ENCODE measurements around the gene SLC22A23. TPM values are rescaled to one million over a fixed set of nuclear protein-coding genes. Genes with fewer than 3 reads are reported as not detected.

Gene SLC22A23
- total and polyA plus RNA-seq, 5 donors: 2.3 to 6.4 (median 3.2) TPM

DNA sequence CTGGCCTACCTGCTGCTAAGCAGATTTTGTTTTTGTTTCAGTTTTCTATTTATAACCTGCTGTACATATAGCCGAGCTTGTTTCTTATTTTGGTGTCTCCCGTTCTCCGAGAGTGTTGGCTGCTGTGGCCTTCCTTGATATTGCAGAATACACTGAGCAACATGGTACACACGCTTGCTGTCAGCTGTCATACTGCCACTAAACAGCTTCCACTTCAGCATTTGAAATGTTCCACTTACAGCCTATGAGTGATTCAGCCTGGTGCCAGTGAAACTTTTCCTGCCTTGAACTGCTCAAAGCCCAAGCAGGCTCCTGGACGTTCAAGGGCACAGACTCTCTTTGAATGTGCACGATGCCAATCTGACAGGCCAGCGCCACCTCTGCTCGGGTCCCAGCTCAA is 111.0 kb downstream of the SLC22A23 start:
- WGBS: 61% methylated on average over 8 of the region's 8 CpGs
- no peaks in the 10 kb centered on the region for H3K27me3 ChIP-seq (ENCODE audit: control insufficient read depth, insufficient read depth)
- ATAC-seq (peak; percentile 69 to 76), DNase-seq (no peak)
- intact Hi-C loops (cut with DNase I): no loop called here
- no peaks in the 10 kb centered on the region for H3K9me3 ChIP-seq (ENCODE audit: control insufficient read depth, low read length)
- H3K27ac ChIP-seq (ENCODE audit: low read length): peak overlapping the region; percentile 5
- peaks cover 4% of the 10 kb centered on the region for H3K4me1 ChIP-seq (ENCODE audit: control insufficient read depth, insufficient read depth, low read length)
- H3K4me3 ChIP-seq (ENCODE audit: low read length): no peak overlapping the region

GRCh38 chr6:3343089-3343883 is 113.6 kb downstream of the SLC22A23 start:
- Histone ChIP-seq H3K27me3 (ENCODE audit: control insufficient read depth, insufficient read depth) (no peaks in the 10 kb centered on the region), H3K27ac (ENCODE audit: low read length) (no peak overlapping the region), H3K4me1 (ENCODE audit: control insufficient read depth, insufficient read depth, low read length) (peaks cover 6% of the 10 kb centered on the region), H3K4me3 (ENCODE audit: low read length) (no peak overlapping the region), H3K9me3 (ENCODE audit: control insufficient read depth, low read length) (no peaks in the 10 kb centered on the region)
- intact Hi-C loops (cut with DNase I): no loop called here
- no peak for DNase-seq
- no peak for ATAC-seq
- WGBS: 87% methylated on average over 14 of the region's 14 CpGs

DNA sequence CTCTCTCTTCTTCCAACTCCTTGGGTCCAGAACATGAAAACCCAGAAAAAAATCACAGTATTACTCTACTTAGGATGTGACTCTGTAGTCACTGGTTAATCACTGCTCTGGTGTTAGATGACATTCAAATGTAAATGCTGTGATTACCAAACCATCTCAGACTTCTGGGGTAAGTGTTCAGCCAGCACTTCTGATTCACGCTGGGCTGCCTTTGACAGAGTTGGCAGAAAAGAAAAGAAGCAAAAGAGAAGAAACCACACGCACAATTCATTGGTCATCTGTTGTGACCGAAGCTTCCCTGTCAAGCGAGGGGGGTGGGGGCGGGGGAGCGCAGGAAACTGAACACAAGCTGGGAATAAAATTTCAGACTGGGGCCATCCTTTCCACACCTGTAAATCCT is 115.4 kb downstream of the SLC22A23 start:
- Histone ChIP-seq H3K27ac (ENCODE audit: low read length) (peak overlapping the region; percentile 30), H3K4me3 (ENCODE audit: low read length) (no peak overlapping the region), H3K27me3 (ENCODE audit: control insufficient read depth, insufficient read depth) (no peaks in the 10 kb centered on the region), H3K9me3 (ENCODE audit: control insufficient read depth, low read length) (no peaks in the 10 kb centered on the region), H3K4me1 (ENCODE audit: control insufficient read depth, insufficient read depth, low read length) (peaks cover 6% of the 10 kb centered on the region)
- WGBS: 58% methylated on average over 6 of the region's 6 CpGs
- ATAC-seq (peak; percentile 36 to 87), DNase-seq (peak in 1 of 3 donors; percentile 57)
- intact Hi-C loops (cut with DNase I): no loop called here

DNA sequence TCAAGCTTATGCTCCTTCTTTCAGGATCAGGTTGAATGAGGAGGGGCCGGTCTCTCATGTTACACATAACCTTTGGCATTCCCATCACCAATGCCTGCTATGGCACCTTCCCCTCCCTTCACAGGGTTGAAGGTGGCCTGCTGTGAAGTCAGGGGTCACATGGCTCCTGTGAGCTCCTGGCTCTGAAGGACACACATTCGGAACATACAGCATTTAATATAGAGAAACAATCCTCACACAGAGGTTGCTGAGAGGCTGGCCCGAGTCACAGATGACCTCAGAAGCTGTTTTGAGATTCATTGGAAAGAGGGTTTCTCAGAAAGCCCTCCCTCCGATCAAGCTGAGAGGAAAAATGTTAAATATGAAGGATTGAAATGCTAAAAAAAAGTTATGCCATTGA is 116.0 kb downstream of the SLC22A23 start:
- WGBS: 75% methylated on average over 4 of the region's 4 CpGs
- no peak for ATAC-seq

DNA sequence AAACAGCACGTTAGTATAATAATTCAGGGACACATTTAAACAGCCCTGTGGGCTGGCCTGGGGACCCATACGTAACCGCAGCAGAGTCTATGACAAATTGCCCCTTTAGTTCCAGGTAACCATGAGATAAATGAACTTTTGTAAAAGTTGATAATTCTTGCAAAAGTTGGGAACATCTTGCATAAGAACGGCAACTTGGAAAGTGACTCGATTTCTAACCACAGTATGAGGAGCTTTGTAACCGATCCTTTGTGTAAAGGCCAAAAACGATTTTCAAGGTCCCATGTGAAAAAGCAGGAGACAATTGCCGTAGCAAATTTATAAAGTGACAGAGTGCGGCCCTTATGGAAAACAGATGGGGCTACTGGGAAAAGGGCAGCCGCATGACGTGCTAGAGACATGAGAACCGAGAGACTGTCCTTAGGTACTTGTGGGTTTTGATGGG is 116.5 kb downstream of the SLC22A23 start:
- Histone ChIP-seq H3K27me3 (ENCODE audit: control insufficient read depth, insufficient read depth) (no peaks in the 10 kb centered on the region), H3K4me1 (ENCODE audit: control insufficient read depth, insufficient read depth, low read length) (peaks cover 3% of the 10 kb centered on the region), H3K27ac (ENCODE audit: low read length) (no peak overlapping the region), H3K4me3 (ENCODE audit: low read length) (no peak overlapping the region), H3K9me3 (ENCODE audit: control insufficient read depth, low read length) (no peaks in the 10 kb centered on the region)
- DNase-seq: no peak
- intact Hi-C loops (cut with DNase I): no loop called here
- 90% methylated on average over 12 of the region's 12 CpGs for WGBS
- ATAC-seq: no peak

More for the DNA sequence above, 116.0 kb downstream of the SLC22A23 start:
- H3K9me3 ChIP-seq (ENCODE audit: control insufficient read depth, low read length): no peaks in the 10 kb centered on the region
- DNase-seq: no peak
- intact Hi-C loops (cut with DNase I): no loop called here
- no peaks in the 10 kb centered on the region for H3K27me3 ChIP-seq (ENCODE audit: control insufficient read depth, insufficient read depth)
- peaks cover 3% of the 10 kb centered on the region for H3K4me1 ChIP-seq (ENCODE audit: control insufficient read depth, insufficient read depth, low read length)
- H3K27ac ChIP-seq (ENCODE audit: low read length): peak overlapping the region; percentile 53
- H3K4me3 ChIP-seq (ENCODE audit: low read length): no peak overlapping the region

DNA sequence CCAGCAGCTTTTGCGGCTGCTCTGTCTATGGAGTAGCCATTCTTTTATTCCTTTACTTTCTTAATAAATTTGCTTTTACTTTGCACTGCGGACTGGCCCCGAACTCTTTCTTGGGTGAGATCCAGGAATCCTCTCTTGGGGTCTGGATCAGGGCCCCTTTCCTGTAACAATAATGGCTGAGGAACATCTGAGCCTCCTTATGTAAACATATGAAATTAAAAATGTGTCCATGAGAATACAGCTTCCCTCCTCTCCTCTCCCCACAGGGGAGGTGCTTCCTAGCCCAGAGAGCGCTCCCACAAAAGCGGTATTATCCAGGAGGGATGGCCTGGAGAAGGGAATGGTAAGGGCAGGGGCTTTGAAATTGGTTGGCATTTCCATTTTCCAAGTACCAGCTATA is 117.0 kb downstream of the SLC22A23 start:
- no peak for DNase-seq
- Histone ChIP-seq H3K9me3 (ENCODE audit: control insufficient read depth, low read length) (no peaks in the 10 kb centered on the region), H3K4me3 (ENCODE audit: low read length) (no peak overlapping the region), H3K27ac (ENCODE audit: low read length) (no peak overlapping the region), H3K4me1 (ENCODE audit: control insufficient read depth, insufficient read depth, low read length) (peaks cover 3% of the 10 kb centered on the region), H3K27me3 (ENCODE audit: control insufficient read depth, insufficient read depth) (no peaks in the 10 kb centered on the region)
- 92% methylated on average over 5 of the region's 5 CpGs for WGBS
- no peak for ATAC-seq
- intact Hi-C loops (cut with DNase I): no loop called here

DNA sequence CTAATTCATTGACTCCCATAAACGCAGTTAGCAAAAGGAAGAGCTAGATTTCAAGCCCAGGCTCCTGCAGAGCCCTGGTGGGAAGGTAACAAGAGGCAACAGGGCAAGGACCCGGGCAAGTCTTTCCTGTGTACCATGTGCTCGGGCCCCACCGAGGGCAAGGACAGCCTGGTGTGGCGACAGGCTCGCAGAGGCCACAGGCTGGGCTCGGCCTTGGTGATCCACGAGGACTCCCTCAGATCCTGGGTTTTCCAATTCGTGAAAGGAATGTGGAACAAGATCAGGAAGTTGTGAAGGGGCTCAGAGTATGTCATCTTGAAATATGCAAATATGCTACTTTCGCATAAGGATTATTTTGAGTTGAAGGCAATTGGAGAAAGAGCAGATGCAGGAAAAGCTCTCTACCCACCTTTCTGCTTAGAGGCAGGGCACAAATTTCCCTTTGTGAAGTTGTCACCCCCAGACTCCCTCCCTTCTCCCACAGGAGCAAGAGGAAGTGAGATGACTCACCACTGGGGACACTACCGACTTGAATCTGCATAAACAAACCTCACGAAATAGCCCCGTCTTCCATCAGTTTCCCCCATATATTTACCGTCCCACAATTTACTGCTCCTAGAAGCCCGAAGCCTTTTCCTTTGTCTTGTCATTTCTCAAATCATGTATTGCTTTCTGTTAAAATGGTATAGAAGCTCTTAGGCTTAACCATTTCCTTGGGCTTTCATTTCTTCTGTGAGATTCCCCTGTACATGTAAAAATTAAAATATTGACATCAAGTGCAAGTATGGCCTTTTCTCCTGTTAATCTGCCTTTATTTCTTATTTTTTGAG is 119.1 kb downstream of the SLC22A23 start:
- H3K4me3 ChIP-seq (ENCODE audit: low read length): no peak overlapping the region
- WGBS: 71% methylated on average over 15 of the region's 15 CpGs
- H3K27ac ChIP-seq (ENCODE audit: low read length): no peak overlapping the region
- no peaks in the 10 kb centered on the region for H3K27me3 ChIP-seq (ENCODE audit: control insufficient read depth, insufficient read depth)
- intact Hi-C loops (cut with DNase I): no loop called here
- DNase-seq (no peak), ATAC-seq (no peak)
- peaks cover 6% of the 10 kb centered on the region for H3K4me1 ChIP-seq (ENCODE audit: control insufficient read depth, insufficient read depth, low read length)
- H3K9me3 ChIP-seq (ENCODE audit: control insufficient read depth, low read length): no peaks in the 10 kb centered on the region

DNA sequence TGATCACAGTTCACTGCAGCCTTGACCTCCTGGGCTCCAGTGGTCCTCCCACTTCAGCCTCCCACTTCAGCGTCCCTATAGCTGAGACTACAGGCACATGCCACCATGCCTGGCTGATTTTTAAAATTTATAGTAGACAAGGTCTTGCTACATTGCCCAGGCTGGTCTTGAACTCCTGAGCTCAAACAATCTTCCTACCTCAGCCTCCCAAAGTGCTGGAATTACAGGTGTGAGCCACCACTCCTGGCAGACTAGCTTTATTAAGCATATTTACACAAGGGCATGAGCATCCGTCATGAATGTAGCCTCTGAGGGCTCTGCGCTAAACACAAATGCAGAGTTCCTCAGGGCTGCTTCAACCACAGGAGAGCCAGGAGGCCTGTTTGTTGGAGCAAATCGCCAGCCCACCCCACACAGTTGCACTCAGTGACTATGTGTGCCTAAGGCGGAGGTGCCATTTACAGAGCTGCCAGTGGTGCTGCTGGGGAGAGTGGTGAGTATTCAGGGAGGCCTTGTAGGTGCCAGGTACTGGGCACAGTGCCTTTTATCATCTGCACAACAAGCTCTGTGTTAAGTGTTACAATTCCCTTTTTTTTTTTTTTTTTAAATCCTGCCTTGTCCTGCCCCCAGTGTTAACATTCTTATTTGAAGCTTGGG is 119.9 kb downstream of the SLC22A23 start:
- Histone ChIP-seq H3K27me3 (ENCODE audit: control insufficient read depth, insufficient read depth) (no peaks in the 10 kb centered on the region), H3K27ac (ENCODE audit: low read length) (no peak overlapping the region), H3K4me1 (ENCODE audit: control insufficient read depth, insufficient read depth, low read length) (peaks cover 6% of the 10 kb centered on the region), H3K4me3 (ENCODE audit: low read length) (no peak overlapping the region), H3K9me3 (ENCODE audit: control insufficient read depth, low read length) (no peaks in the 10 kb centered on the region)
- no peak for ATAC-seq
- DNase-seq: no peak
- whole genome bisulfite sequencing: 86% methylated on average over 5 of the region's 5 CpGs
- intact Hi-C loops (cut with DNase I): no loop called here

DNA sequence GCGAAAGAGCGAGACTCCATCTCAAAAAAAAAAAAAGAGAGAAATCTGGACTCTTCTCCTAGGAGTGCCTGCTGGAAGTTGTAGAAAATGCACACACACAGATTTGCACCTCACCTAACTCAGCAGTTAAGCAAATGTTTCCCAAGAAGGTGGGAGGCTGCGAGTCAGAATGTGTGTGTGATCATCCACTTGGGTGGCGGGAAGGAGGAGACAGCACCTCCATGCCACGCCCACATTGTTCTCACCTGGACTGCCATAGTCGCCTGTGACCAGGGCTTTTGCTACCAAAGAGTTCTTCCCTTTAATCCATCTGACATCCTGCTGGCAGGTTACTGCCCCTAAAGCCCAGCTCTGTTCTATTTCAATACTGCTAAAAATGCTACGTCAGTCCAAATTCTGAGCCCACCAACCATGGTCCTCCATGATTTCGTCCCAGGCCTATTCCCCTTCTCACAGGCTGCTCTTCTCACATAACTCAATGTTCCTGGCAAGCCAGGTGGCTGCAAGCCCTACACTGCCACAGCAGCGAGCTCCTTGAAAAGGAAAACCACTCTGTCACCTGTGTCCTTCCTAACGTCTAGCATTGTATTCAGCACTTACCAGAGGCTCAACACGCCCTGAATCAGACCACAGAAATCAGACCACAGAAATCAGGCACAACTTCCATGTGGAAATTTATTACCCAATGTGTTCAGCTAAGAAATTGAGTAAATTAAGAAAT is 120.6 kb downstream of the SLC22A23 start:
- H3K9me3 ChIP-seq (ENCODE audit: control insufficient read depth, low read length): no peaks in the 10 kb centered on the region
- H3K27ac ChIP-seq (ENCODE audit: low read length): no peak overlapping the region
- no peaks in the 10 kb centered on the region for H3K27me3 ChIP-seq (ENCODE audit: control insufficient read depth, insufficient read depth)
- no peak overlapping the region for H3K4me3 ChIP-seq (ENCODE audit: low read length)
- DNase-seq: no peak
- peaks cover 6% of the 10 kb centered on the region for H3K4me1 ChIP-seq (ENCODE audit: control insufficient read depth, insufficient read depth, low read length)
- intact Hi-C loops (cut with DNase I): no loop called here
- no peak for ATAC-seq
- WGBS: 92% methylated on average over 11 of the region's 11 CpGs

DNA sequence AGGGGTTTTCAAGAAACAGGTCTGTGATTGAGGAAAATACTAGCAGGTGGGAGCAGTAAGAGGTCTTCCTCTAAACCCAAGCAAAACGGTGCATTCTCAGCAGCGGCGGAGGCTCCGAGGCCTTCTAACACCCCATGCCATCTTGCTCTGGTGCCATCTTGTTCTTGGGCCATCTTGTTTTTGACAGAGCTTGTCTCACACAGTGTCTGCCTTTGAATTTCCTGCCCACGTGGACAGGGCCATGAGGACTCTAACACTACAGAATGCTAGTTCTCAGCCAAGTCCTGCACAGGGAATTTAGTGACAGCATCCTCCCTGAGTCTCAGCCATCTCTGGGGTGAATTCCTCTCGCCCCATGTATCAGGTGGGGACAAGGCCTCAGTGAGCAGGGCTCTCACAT is 121.7 kb downstream of the SLC22A23 start:
- 85% methylated on average over 6 of the region's 6 CpGs for WGBS
- H3K27me3 ChIP-seq (ENCODE audit: control insufficient read depth, insufficient read depth): no peaks in the 10 kb centered on the region
- H3K4me3 ChIP-seq (ENCODE audit: low read length): no peak overlapping the region
- DNase-seq (no peak), ATAC-seq (no peak)
- intact Hi-C loops (cut with DNase I): no loop called here
- no peaks in the 10 kb centered on the region for H3K9me3 ChIP-seq (ENCODE audit: control insufficient read depth, low read length)
- no peak overlapping the region for H3K27ac ChIP-seq (ENCODE audit: low read length)
- H3K4me1 ChIP-seq (ENCODE audit: control insufficient read depth, insufficient read depth, low read length): peaks cover 3% of the 10 kb centered on the region

Measured in right cardiac atrium (tissue), 5 donors.